Keratinocyte (primary cell): ENCODE measurements around the gene HERC2.

Experiments
- EZH2 ChIP-seq: IDR thresholded peaks from one replicate; pipeline ENCODE4 v1.6.1; 2012; ENCODE audit warnings: inconsistent platforms, mild to moderate bottlenecking, low read length, moderate library complexity
- TF ChIP-seq, protein P1 (sequence below), 3 experiments: IDR thresholded peaks in 1 of 3; conservative IDR thresholded peaks in 1 of 3; optimal IDR thresholded peaks in 1 of 3; 2 replicates in 2 of 3; 3 replicates in 1 of 3; pipeline versions ENCODE3 to v1.5.1; 2011; ENCODE audit warnings: low read length in 3 of 3, mild to moderate bottlenecking in 3 of 3, moderate library complexity in 2 of 3, control low read depth in 1 of 3, inconsistent platforms in 1 of 3; ENCODE audit not compliant: insufficient read depth in 2 of 3; ENCODE audit errors: extremely low read depth in 1 of 3

DNA sequence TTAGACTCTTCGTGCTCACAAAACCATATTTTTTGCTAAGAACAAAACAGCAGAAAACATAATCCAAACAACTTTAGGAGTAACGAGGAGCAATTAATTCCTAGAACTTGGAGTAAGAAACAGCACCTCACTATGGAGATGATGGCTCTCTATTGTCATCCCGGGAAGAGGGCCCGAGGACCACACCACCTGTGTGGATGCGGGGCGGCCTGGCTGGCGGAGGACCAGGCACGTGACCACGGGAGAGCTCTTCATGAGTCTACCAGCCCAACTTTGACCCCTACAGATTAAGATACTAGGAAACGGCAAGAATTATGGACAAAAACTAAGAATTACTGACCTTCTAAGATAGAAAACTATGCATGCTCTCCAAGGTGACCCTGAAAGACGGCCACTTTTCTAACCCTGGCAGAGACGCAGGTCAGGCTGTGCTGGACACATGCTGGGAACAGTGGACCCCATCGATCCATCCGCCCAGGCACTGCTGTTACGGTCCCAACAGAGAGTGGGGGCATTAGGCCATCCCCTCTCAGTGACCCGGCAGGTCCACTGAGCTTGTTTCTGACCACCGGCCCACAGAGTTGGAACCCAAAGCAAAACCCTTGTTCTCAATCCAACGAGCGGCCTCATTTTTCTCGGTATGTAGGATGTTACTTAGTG lies 209.7 kb downstream of the HERC2 start:
- TF ChIP-seq, protein P1, sequence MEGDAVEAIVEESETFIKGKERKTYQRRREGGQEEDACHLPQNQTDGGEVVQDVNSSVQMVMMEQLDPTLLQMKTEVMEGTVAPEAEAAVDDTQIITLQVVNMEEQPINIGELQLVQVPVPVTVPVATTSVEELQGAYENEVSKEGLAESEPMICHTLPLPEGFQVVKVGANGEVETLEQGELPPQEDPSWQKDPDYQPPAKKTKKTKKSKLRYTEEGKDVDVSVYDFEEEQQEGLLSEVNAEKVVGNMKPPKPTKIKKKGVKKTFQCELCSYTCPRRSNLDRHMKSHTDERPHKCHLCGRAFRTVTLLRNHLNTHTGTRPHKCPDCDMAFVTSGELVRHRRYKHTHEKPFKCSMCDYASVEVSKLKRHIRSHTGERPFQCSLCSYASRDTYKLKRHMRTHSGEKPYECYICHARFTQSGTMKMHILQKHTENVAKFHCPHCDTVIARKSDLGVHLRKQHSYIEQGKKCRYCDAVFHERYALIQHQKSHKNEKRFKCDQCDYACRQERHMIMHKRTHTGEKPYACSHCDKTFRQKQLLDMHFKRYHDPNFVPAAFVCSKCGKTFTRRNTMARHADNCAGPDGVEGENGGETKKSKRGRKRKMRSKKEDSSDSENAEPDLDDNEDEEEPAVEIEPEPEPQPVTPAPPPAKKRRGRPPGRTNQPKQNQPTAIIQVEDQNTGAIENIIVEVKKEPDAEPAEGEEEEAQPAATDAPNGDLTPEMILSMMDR (optimal IDR thresholded peaks at IDR 0.05 in 1 of 3, IDR thresholded peaks at IDR 0.05 in 1 of 3, conservative IDR thresholded peaks at IDR 0.05 in 1 of 3; ENCODE audit: extremely low read depth in 1 of 3, insufficient read depth in 2 of 3, low read length in 3 of 3): no peak
- no peak for TF ChIP-seq EZH2
